Measurements from ENCODE around the gene EGFL8. TPM values are rescaled to one million over a fixed set of nuclear protein-coding genes. Genes with fewer than 3 reads are reported as not detected.
A peak's percentile ranks its signal among the peaks of the same experiment; 100 is the strongest.

EGFL8 gene
- total and polyA plus RNA-seq, 7 donors, result 2.3 to 24.4 (median 13.8) TPM

- H3K4me3 ChIP-seq, result peak overlapping the region; percentile 68 to 91 (median 82)
- TF ChIP-seq CTCF (IDR thresholded peaks at IDR 0.05) (peak in 3 of 4 experiments; percentile 15 to 42 (median 26)), POLR2A (IDR thresholded peaks at IDR 0.05) (no peak)
- H3K4me1 ChIP-seq, result peaks cover 0 to 36% (median 32%) of the 10 kb centered on the region in 4 donors
- WGBS, 2 donors, result 0% methylated on average over 25 of the region's 25 CpGs
- DNase-seq, result peak; percentile 100
- intact Hi-C loops (cut with DNase I), result loop anchor here (1.0 to 10.0 kb wide), 7 partner anchors 43 to 1219 kb away; partner anchors contain the start of genes BAG6, BRD2, CUTA and DXO
- H3K36me3 ChIP-seq, result no peaks in the 10 kb centered on the region
- H3K27me3 ChIP-seq, result no peaks in the 10 kb centered on the region
- peak overlapping the region; percentile 93 to 100 (median 100) for H3K27ac ChIP-seq
- no peaks in the 10 kb centered on the region for H3K9me3 ChIP-seq
These were observed 31.2 kb downstream of the EGFL8 start for GRCh38 chr6:32195652-32195901.

- peak overlapping the region; percentile 93 to 100 (median 100) for H3K27ac ChIP-seq
- H3K4me1 ChIP-seq, result peaks cover 0 to 31% (median 27%) of the 10 kb centered on the region in 4 donors
- DNase-seq, result peak; percentile 97
- intact Hi-C loops (cut with DNase I), result loop anchor here (1.0 to 10.0 kb wide), 8 partner anchors 44 to 1219 kb away; partner anchors contain the start of genes BAG6, BRD2, CUTA and DXO
- peak in 2 of 4 donors; percentile 77 to 91 for TF ChIP-seq EP300 (IDR thresholded peaks at IDR 0.05)
- peak; percentile 99 for TF ChIP-seq POLR2A (IDR thresholded peaks at IDR 0.05)
- peak; percentile 98 to 100 (median 99) for TF ChIP-seq POLR2AphosphoS5 (IDR thresholded peaks at IDR 0.05)
- TF ChIP-seq CTCF (IDR thresholded peaks at IDR 0.05), result no peak
- 0% methylated on average over 58 of the region's 58 CpGs for WGBS, 2 donors
- no peaks in the 10 kb centered on the region for H3K27me3 ChIP-seq
- no peaks in the 10 kb centered on the region for H3K9me3 ChIP-seq
- H3K36me3 ChIP-seq, result no peaks in the 10 kb centered on the region
- H3K4me3 ChIP-seq, result peak overlapping the region; percentile 68 to 91 (median 82)
These were observed 31.7 kb downstream of the EGFL8 start for GRCh38 chr6:32195902-32196681.

DNA sequence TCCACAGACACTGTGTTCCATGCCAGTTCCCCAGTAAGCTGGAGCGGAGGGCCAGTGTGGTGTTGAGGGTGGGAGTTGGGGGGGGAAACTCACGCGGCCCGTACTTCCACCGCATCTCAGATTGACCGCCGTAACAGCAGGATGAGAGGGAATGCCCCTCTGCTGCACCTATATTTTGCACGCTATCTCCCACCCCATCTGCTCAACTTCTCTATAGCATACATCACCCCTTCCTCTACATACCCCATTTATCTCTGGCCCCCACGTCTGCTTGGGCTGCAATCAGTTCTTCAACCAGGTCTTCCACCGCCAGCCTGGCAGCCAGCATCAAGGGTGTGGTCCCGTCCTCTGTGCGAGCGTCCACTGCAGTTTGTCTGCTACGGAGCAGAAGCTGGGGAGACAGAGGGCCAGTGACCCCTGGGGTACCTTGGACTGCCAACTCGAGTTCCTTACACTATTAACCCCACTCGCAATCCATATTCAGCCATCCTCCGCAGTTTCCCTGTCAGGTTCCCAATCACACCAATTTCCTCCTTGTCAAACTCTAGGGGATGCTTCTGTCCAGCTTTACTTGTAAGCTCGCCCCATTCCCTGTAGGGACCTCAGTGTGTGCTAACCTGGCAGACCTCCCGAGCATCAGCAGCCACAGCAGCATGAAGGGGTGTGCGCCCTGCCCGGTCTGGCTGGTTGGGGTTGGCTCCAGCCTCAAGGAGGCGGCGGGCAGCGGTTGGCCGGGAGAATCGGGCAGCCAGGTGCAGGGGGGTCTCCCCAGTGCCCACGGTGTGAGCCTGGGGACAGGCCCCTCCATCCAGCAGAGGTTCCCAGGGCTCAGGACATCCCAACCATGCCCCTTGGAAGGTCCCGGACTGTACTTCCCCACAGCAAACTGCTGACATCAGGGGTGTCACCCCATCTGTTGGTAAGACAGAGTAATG lies 32.6 kb downstream of the EGFL8 start:
- H3K36me3 ChIP-seq, result no peaks in the 10 kb centered on the region
- DNase-seq, result peak; percentile 80
- peak overlapping the region; percentile 68 to 91 (median 82) for H3K4me3 ChIP-seq
- no peaks in the 10 kb centered on the region for H3K9me3 ChIP-seq
- intact Hi-C loops (cut with DNase I), result loop anchor here (2.0 to 10.0 kb wide), 7 partner anchors 45 to 1218 kb away; partner anchors contain the start of genes BAG6, BRD2, CUTA and DXO
- 28 to 39% methylated on average over 28 of the region's 28 CpGs for WGBS, 2 donors
- H3K4me1 ChIP-seq, result peaks cover 0 to 25% (median 23%) of the 10 kb centered on the region in 4 donors
- H3K27ac ChIP-seq, result peak overlapping the region; percentile 93 to 100 (median 100)
- H3K27me3 ChIP-seq, result no peaks in the 10 kb centered on the region
- no peak for TF ChIP-seq CTCF (IDR thresholded peaks at IDR 0.05)
- TF ChIP-seq EP300 (IDR thresholded peaks at IDR 0.05), result no peak
- TF ChIP-seq POLR2A (IDR thresholded peaks at IDR 0.05), result no peak
- peak in 1 of 4 donors; percentile 18 for TF ChIP-seq POLR2AphosphoS5 (IDR thresholded peaks at IDR 0.05)

DNA sequence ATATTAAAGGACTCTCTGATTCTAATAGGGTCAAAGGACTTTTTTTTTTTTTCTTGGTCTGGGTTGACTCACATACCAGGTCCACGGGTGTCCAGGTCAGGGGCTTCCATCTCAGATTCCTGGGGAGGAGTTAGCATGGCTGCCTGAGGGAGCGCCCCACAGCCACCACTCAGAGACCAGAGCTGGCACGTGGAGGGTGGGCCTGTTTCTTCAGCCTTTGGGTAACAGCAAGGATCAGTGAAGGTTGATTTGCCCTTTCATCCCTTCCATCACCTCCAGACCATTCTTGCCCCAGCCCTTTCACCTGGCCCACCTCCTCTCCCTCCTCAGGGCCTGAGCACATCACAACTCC lies 33.9 kb downstream of the EGFL8 start:
- no peaks in the 10 kb centered on the region for H3K36me3 ChIP-seq
- DNase-seq, result no peak
- H3K27ac ChIP-seq, result no peak overlapping the region
- peaks cover 0 to 6% (median 0%) of the 10 kb centered on the region in 3 donors for H3K27me3 ChIP-seq
- H3K9me3 ChIP-seq, result no peaks in the 10 kb centered on the region
- intact Hi-C loops (cut with DNase I), result loop anchor here (5.0 to 10.0 kb wide), 6 partner anchors 46 to 1216 kb away; partner anchors contain the start of genes BAG6, BRD2, CUTA and DXO
- peaks cover 0 to 22% (median 18%) of the 10 kb centered on the region in 4 donors for H3K4me1 ChIP-seq
- 66 to 87% methylated on average over 3 of the region's 3 CpGs for WGBS, 2 donors
- TF ChIP-seq POLR2AphosphoS5 (IDR thresholded peaks at IDR 0.05), result no peak
- H3K4me3 ChIP-seq, result no peak overlapping the region
